ENCODE measurements around the gene NOXO1. TPM values are rescaled to one million over a fixed set of nuclear protein-coding genes. Genes with fewer than 3 reads are reported as not detected.
A peak's percentile ranks its signal among the peaks of the same experiment; 100 is the strongest.
"Not testable (repeated sequence)": the region's sequence is repeated elsewhere in the genome, so short reads cannot be mapped to it uniquely, and the experiment has no call there.

Gene NOXO1
- total and polyA plus RNA-seq, 2 donors, result 0.16 TPM; not detected in 1

GRCh38 chr16:1962161-1963153 is 18.8 kb downstream of the NOXO1 start:
- H3K4me3 ChIP-seq (ENCODE audit: low read depth, low read length); DNase-seq (ENCODE audit: extremely low spot score); H3K27ac ChIP-seq (ENCODE audit: low read depth); H3K36me3 ChIP-seq (ENCODE audit: insufficient read depth); H3K4me1 ChIP-seq (ENCODE audit: insufficient read depth): not testable (repeated sequence)
- 89% methylated on average over 37 of the region's 37 CpGs for WGBS

DNA sequence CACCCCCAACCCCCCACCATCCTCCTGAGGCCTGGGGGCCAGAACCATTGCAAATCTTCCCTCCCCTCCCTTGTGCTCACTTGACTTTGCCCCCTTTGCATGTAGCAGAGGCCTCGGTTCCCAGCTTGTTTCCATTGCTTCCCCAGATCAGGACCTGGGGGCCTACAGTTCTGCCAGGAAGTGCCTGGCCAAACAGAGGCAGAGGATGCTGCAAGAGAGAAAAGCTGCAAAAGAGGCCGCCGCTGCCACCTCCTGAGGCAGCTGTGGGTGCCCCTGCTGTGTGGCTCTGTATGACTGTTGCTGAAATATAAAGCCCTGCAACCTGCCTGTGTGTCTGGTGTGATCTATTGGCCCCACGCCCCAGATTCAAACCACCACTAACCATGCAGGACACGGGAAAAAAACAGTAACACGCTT is 19.6 kb downstream of the NOXO1 start:
- no peak overlapping the region for H3K27ac ChIP-seq (ENCODE audit: low read depth)
- no peak overlapping the region for H3K4me3 ChIP-seq (ENCODE audit: low read depth, low read length)
- H3K36me3 ChIP-seq (ENCODE audit: insufficient read depth), result no peaks in the 10 kb centered on the region
- WGBS, result 63% methylated on average over 6 of the region's 6 CpGs
- DNase-seq (ENCODE audit: extremely low spot score), result no peak
- H3K4me1 ChIP-seq (ENCODE audit: insufficient read depth), result no peaks in the 10 kb centered on the region

DNA sequence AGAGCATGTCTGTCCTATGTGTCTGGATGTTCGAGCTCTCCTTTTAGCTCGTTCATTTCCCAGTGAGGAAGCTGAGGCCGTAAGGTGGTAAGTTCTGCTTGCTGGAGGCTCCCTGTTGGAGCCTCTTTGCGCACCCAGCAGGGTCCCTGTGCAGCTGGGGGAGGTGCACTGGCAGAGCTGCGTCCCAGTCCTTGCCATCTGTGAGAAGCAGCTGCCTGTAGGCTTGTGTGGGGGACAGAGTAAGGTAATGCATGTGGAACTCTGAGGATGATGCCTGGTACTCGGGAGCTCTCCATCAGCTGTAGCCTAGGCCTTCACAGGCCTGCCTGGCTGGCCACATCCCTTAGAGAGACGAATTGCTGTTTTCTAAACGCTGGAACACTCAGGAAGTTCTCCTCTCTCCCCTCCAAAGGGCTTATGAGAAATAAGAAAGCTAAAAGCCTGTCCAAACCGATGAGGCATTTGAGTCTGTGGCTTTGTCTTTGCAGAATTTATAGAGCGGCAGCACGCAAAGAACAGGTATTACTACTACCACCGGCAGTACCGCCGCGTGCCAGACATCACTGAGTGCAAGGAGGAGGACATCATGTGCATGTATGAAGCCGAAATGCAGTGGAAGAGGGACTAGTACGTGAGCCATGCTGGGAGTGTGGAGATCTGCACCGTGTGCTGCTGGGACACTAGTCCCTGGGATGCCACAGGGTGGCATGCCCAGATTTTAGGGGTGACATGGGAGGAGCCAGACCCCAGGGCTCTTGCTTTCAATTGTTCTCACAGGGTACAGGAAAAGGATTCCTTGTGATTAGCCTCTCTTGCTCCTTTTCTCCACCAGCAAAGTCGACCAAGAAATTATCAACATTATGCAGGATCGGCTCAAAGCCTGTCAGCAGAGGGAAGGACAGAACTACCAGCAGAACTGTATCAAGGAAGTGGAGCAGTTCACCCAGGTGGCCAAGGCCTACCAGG is 20.3 kb downstream of the NOXO1 start:
- Histone ChIP-seq H3K4me1 (ENCODE audit: insufficient read depth) (no peaks in the 10 kb centered on the region), H3K4me3 (ENCODE audit: low read depth, low read length) (no peak overlapping the region), H3K27ac (ENCODE audit: low read depth) (no peak overlapping the region), H3K36me3 (ENCODE audit: insufficient read depth) (no peaks in the 10 kb centered on the region)
- WGBS, result 51% methylated on average over 20 of the region's 20 CpGs
- no peak for DNase-seq (ENCODE audit: extremely low spot score)

DNA sequence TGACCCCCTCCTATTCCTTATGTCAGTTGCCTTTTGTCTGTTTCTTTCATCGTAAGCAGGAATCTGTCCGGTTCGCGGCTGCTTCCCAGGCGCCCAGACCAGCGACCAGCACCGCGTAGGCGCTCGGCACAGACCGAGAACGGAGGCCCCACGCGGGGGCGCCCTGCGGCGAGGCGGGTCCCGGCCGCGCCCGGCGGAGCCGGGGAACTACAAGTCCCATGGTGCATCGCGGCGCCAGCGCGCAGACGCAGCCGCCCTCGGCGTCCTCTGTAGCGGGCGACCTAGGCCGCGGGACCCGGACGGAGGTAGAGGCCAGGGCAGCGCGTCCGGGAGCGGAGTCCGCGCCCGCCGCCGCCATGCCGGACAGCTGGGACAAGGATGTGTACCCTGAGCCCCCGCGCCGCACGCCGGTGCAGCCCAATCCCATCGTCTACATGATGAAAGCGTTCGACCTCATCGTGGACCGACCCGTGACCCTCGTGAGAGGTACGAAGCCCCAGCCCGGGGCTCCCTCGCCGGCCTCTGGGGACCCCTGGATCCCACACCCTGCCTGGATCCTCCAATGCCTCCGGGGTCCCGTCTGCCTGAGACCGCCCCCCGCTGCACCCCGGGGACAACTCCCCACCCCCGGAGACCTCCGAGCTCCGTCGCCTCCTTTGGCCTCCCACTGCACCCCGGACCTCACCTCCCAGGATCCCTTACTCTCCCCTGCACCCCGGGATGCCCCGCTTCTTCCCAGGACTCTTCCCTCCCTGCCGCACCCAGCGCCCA is 21.8 kb downstream of the NOXO1 start, which contains the start of gene NDUFB10:
Gene NDUFB10, plus strand, starts transcription at position 270 of the 771 bp plus-strand sequence. Its CDS starts 87 bp downstream, at position 357.
- Histone ChIP-seq H3K36me3 (ENCODE audit: insufficient read depth) (no peaks in the 10 kb centered on the region), H3K4me1 (ENCODE audit: insufficient read depth) (no peaks in the 10 kb centered on the region), H3K4me3 (ENCODE audit: low read depth, low read length) (peak within 1 kb of the TSS; percentile 80), H3K27ac (ENCODE audit: low read depth) (peak within 1 kb of the TSS; percentile 66)
- WGBS, result under 1% methylated on average over 79 of the region's 79 CpGs
- no peak for DNase-seq (ENCODE audit: extremely low spot score)

DNA sequence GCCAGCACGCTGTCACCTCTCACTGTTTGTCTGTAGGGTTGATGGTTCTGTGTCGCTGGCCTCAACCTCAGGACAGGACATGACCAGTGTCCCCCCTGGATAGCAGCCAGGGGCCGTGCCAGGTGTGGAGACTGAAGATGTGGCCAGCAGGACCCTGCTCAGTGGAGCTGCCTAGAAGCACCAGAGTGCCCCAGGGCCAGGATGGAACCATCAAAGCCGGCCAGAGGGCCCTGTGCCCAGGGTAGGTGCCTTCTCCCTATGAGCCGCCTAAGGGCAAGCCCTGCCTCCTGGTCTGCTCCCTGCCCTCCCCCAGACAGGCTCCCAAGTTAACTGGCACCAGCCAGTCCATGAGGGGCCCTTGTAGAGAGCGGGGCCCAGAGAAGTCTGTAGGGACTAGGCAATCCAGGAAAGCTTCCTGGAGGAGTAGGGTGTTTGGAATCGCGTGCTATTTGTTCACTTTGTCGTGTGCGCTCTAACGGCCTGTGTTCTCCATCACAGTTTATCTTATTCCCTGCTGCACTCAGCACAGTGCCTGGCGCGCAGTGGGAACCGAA is 22.5 kb downstream of the NOXO1 start:
- WGBS, result 39% methylated on average over 14 of the region's 14 CpGs

GRCh38 chr16:1958143-1958491 is 23.2 kb downstream of the NOXO1 start:
- DNase-seq (ENCODE audit: extremely low spot score); H3K36me3 ChIP-seq (ENCODE audit: insufficient read depth); H3K27ac ChIP-seq (ENCODE audit: low read depth); H3K4me1 ChIP-seq (ENCODE audit: insufficient read depth); H3K4me3 ChIP-seq (ENCODE audit: low read depth, low read length): not testable (repeated sequence)
- WGBS, result 69% methylated on average over 30 of the region's 30 CpGs

More for the DNA sequence above, 22.5 kb downstream of the NOXO1 start:
- Histone ChIP-seq H3K36me3 (ENCODE audit: insufficient read depth) (no peaks in the 10 kb centered on the region), H3K4me3 (ENCODE audit: low read depth, low read length) (no peak overlapping the region), H3K4me1 (ENCODE audit: insufficient read depth) (no peaks in the 10 kb centered on the region), H3K27ac (ENCODE audit: low read depth) (no peak overlapping the region)
- no peak for DNase-seq (ENCODE audit: extremely low spot score)

GRCh38 chr16:1957434-1958142 is 23.7 kb downstream of the NOXO1 start:
- 86% methylated on average over 22 of the region's 22 CpGs for WGBS
- not testable (repeated sequence) for H3K27ac ChIP-seq (ENCODE audit: low read depth); DNase-seq (ENCODE audit: extremely low spot score); H3K4me1 ChIP-seq (ENCODE audit: insufficient read depth); H3K4me3 ChIP-seq (ENCODE audit: low read depth, low read length); H3K36me3 ChIP-seq (ENCODE audit: insufficient read depth)

DNA sequence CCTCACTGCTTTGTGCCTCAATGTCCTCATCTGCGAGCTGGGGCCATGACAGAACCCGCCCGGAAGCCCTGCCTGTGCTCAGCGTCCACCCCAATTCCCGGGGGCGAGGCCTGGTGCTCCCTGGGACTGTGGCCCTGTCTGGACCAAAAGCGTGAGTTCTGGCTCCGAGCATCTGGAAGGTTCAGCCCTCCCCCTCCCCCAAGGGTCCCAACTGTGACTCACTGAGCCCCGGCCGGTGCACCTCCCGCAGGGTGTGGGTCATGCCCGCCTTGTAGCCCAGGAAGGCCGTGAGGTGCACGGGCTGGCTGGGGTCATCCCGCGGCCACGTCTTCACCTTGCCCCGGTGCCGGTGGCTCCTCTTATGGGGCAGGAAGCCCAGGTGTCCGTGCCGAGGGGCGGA is 27.5 kb downstream of the NOXO1 start:
- 87% methylated on average over 22 of the region's 22 CpGs for WGBS
- no peaks in the 10 kb centered on the region for H3K36me3 ChIP-seq (ENCODE audit: insufficient read depth)
- no peak for DNase-seq (ENCODE audit: extremely low spot score)
- no peak overlapping the region for H3K4me3 ChIP-seq (ENCODE audit: low read depth, low read length)
- H3K4me1 ChIP-seq (ENCODE audit: insufficient read depth), result no peaks in the 10 kb centered on the region
- no peak overlapping the region for H3K27ac ChIP-seq (ENCODE audit: low read depth)

- no peak overlapping the region for H3K27ac ChIP-seq (ENCODE audit: low read depth)
- no peaks in the 10 kb centered on the region for H3K36me3 ChIP-seq (ENCODE audit: insufficient read depth)
- no peak overlapping the region for H3K4me3 ChIP-seq (ENCODE audit: low read depth, low read length)
- no peak for DNase-seq (ENCODE audit: extremely low spot score)
- WGBS, result 81% methylated on average over 19 of the region's 19 CpGs
- H3K4me1 ChIP-seq (ENCODE audit: insufficient read depth), result no peaks in the 10 kb centered on the region
Observed at GRCh38 chr16:1950559-1950958, 30.7 kb downstream of the NOXO1 start.

DNA sequence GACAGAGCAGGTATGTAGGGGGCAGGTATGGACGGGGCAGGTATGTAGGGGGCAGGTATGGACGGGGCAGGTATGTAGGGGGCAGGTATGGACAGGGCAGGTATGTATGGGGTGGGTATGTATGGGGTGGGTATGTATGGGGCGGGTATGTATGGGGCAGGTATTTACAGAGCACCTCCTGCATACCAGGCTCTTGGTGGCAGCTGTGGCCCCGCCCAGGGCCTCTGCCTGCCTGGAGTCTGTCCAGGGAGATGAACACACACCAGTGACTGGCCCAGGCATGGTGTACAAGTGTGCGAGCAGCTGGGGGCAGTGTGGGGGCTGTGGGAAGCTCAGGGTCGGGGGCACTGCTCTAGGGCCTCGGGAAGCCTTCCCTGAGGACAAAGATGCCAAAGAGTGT is 31.2 kb downstream of the NOXO1 start:
- Histone ChIP-seq H3K27ac (ENCODE audit: low read depth) (no peak overlapping the region), H3K36me3 (ENCODE audit: insufficient read depth) (no peaks in the 10 kb centered on the region), H3K4me1 (ENCODE audit: insufficient read depth) (no peaks in the 10 kb centered on the region), H3K4me3 (ENCODE audit: low read depth, low read length) (no peak overlapping the region)
- DNase-seq (ENCODE audit: extremely low spot score), result no peak
- 73% methylated on average over 7 of the region's 7 CpGs for WGBS

- no peak for DNase-seq (ENCODE audit: extremely low spot score)
- Histone ChIP-seq H3K36me3 (ENCODE audit: insufficient read depth) (no peaks in the 10 kb centered on the region), H3K27ac (ENCODE audit: low read depth) (no peak overlapping the region), H3K4me1 (ENCODE audit: insufficient read depth) (no peaks in the 10 kb centered on the region), H3K4me3 (ENCODE audit: low read depth, low read length) (no peak overlapping the region)
- 83% methylated on average over 11 of the region's 11 CpGs for WGBS
Observed at GRCh38 chr16:1949507-1949906, 31.8 kb downstream of the NOXO1 start.

DNA sequence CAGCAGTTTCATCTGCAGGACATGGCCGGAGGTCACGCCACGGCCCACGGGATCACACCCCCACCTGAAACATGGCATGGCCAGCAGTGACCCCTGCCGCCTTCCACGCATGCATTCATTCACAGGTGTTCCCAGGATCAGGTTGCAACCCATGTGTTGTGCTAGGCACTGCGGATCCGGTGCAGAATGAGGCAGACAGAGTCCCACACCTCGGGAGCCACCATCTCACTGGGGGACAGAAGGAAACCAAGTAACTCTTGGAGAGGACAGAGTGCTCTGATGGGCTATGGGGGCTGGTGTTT is 33.9 kb downstream of the NOXO1 start:
- WGBS, result 87% methylated on average over 9 of the region's 9 CpGs
- Histone ChIP-seq H3K27ac (ENCODE audit: low read depth) (no peak overlapping the region), H3K4me1 (ENCODE audit: insufficient read depth) (no peaks in the 10 kb centered on the region), H3K36me3 (ENCODE audit: insufficient read depth) (no peaks in the 10 kb centered on the region), H3K4me3 (ENCODE audit: low read depth, low read length) (no peak overlapping the region)
- no peak for DNase-seq (ENCODE audit: extremely low spot score)

Data from urinary bladder (tissue), 4 donors.